Medulla oblongata (tissue), 1 donor: ENCODE results near the gene ST8SIA5.
"Not testable (repeated sequence)": the region's sequence is repeated elsewhere in the genome, so short reads cannot be mapped to it uniquely, and the experiment has no call there.

Experiments
- DNase-seq: peaks from one replicate; pipeline ENCODE4 v3.0.0-alpha.2; 2015; ENCODE audit errors: extremely low spot score

Gene ST8SIA5

GRCh38 chr18:46756559-46757201 lies at the start of gene ST8SIA5:
ST8SIA5 (minus strand) TSS chr18:46757053; CDS start chr18:46756508, 545 bp downstream.
- no peak for DNase-seq

- not testable (repeated sequence) for DNase-seq
These were observed 39.1 kb upstream of the ST8SIA5 start for GRCh38 chr18:46795945-46796344.

GRCh38 chr18:46794607-46795006 lies 37.8 kb upstream of the ST8SIA5 start:
- DNase-seq = no peak

- no peak for DNase-seq
These were observed 36.7 kb upstream of the ST8SIA5 start for GRCh38 chr18:46793565-46793964.

GRCh38 chr18:46789088-46789487 lies 32.2 kb upstream of the ST8SIA5 start:
- no peak for DNase-seq

- DNase-seq = no peak
These were observed 30.8 kb upstream of the ST8SIA5 start for GRCh38 chr18:46787674-46788073.

- DNase-seq = no peak
These were observed 15.5 kb upstream of the ST8SIA5 start for GRCh38 chr18:46772357-46772756.

- no peak for DNase-seq
These were observed 14.3 kb upstream of the ST8SIA5 start for GRCh38 chr18:46771141-46771540.

GRCh38 chr18:46770708-46771107 lies 13.9 kb upstream of the ST8SIA5 start:
- no peak for DNase-seq

GRCh38 chr18:46768166-46768921 lies 11.5 kb upstream of the ST8SIA5 start:
- no peak for DNase-seq

- DNase-seq = no peak
These were observed 10.4 kb upstream of the ST8SIA5 start for GRCh38 chr18:46767217-46767616.

GRCh38 chr18:46764586-46764985 lies 7.7 kb upstream of the ST8SIA5 start:
- DNase-seq = no peak

GRCh38 chr18:46761059-46761769 lies 4.4 kb upstream of the ST8SIA5 start:
- DNase-seq = no peak

GRCh38 chr18:46759890-46760289 lies 3.0 kb upstream of the ST8SIA5 start:
- DNase-seq = no peak

GRCh38 chr18:46756025-46756558 lies 761 bp downstream of the ST8SIA5 start:
- no peak for DNase-seq

- no peak for DNase-seq
These were observed 1.4 kb downstream of the ST8SIA5 start for GRCh38 chr18:46755315-46756024.

GRCh38 chr18:46754661-46755292 lies 2.1 kb downstream of the ST8SIA5 start:
- DNase-seq = no peak

GRCh38 chr18:46754188-46754587 lies 2.7 kb downstream of the ST8SIA5 start:
- DNase-seq = no peak

GRCh38 chr18:46751882-46752281 lies 5.0 kb downstream of the ST8SIA5 start:
- no peak for DNase-seq

GRCh38 chr18:46750626-46751025 lies 6.2 kb downstream of the ST8SIA5 start:
- no peak for DNase-seq

- no peak for DNase-seq
These were observed 8.4 kb downstream of the ST8SIA5 start for GRCh38 chr18:46748466-46748865.
